GM12878 (cell line): ENCODE measurements around the gene COL19A1. TPM values are rescaled to one million over a fixed set of nuclear protein-coding genes. Genes with fewer than 3 reads are reported as not detected.

Source experiments
- ATAC-seq: fragments of 200-7000 bp; cut with Tn5 transposase; 3 replicates; pipeline ENCODE4 v1.9.1; 2020; ENCODE audit warnings: mild to moderate bottlenecking, moderate library complexity
- BruUV-seq: library from RNA; stranded (reverse); fragments of 400-500 nt; replicated peaks from 2 replicates; lab custom pipeline; 2021; lab: Mats Ljungman, UMichigan
- CTCF ChIA-PET: fragments of 300-600 bp; sonication (Branson Sonifier 250); formaldehyde crosslinking; extraction: SDS; loops from one replicate; lab custom pipeline; 2021; ENCODE audit warnings: inconsistent platforms; lab: Yijun Ruan, JAX
- POLR2A ChIA-PET: fragments of 350-600 bp; formaldehyde crosslinking; extraction: SDS; loops from one replicate; lab custom pipeline; 2021; ENCODE audit warnings: inconsistent platforms; lab: Charles Lee
- RAD21 ChIA-PET: fragments of 300-600 bp; sonication (Branson Sonifier 250); formaldehyde crosslinking; loops from one replicate; lab custom pipeline; 2023; ENCODE audit warnings: antibody characterized with exemption; ENCODE audit not compliant: unreplicated experiment; lab: Charles Lee
- SMC1A ChIA-PET: fragments of 300-600 bp; sonication (Branson Sonifier 250); formaldehyde crosslinking; loops from one replicate; lab custom pipeline; 2023; ENCODE audit not compliant: unreplicated experiment, uncharacterized antibody; lab: Charles Lee
- DNase-seq: peaks from one replicate; pipeline ENCODE4 v3.0.0-alpha.2; 2011; ENCODE audit warnings: low read depth, low spot score
- FAIRE-seq: peaks from 3 replicates; lab custom pipeline; 2011; peaks lifted over from hg19 to GRCh38; lab: Jason Lieb, UNC
- H2AFZ ChIP-seq: 2 replicates; pipeline ENCODE4 v1.6.0; 2011; ENCODE audit warnings: low read depth, low read length, control low read depth; ENCODE audit not compliant: control insufficient read depth
- H3K27ac ChIP-seq: 2 replicates; pipeline ENCODE4 v1.5.1; 2011; ENCODE audit warnings: control low read depth; ENCODE audit not compliant: control insufficient read depth, insufficient read depth
- H3K27me3 ChIP-seq, 2 experiments: replicated peaks in 1 of 2; 2 replicates each; pipeline versions ENCODE4 v1.6.0 to v1.6.1; 2011; ENCODE audit warnings: low read length in 1 of 2; ENCODE audit not compliant: control insufficient read depth in 2 of 2, insufficient read depth in 2 of 2
- H3K36me3 ChIP-seq, 2 experiments: 2 replicates each; pipeline ENCODE4 v1.5.1; 2011; ENCODE audit warnings: low read length in 1 of 2; ENCODE audit not compliant: control insufficient read depth in 2 of 2, insufficient read depth in 2 of 2
- H3K4me1 ChIP-seq: 2 replicates; pipeline ENCODE4 v1.6.1; 2011; ENCODE audit warnings: mild to moderate bottlenecking, low read length, moderate library complexity, mixed read lengths; ENCODE audit not compliant: control insufficient read depth, insufficient read depth
- H3K4me2 ChIP-seq: 2 replicates; pipeline ENCODE4 v1.6.0; 2011; ENCODE audit warnings: control low read depth; ENCODE audit not compliant: control insufficient read depth, insufficient read depth
- H3K4me3 ChIP-seq: fragments of 200-600 bp; sonication (generic); 2 replicates; pipeline ENCODE4 v1.5.1; 2016
- H3K79me2 ChIP-seq: 2 replicates; pipeline ENCODE4 v1.6.0; 2011; ENCODE audit warnings: low read length; ENCODE audit not compliant: control insufficient read depth, insufficient read depth
- H3K9ac ChIP-seq: 2 replicates; pipeline ENCODE4 v1.8.0; 2011; ENCODE audit warnings: low read length, control low read depth, mixed read lengths; ENCODE audit not compliant: control insufficient read depth, insufficient read depth
- H3K9me3 ChIP-seq: replicated peaks from 3 replicates; pipeline ENCODE4 v1.5.1; 2011; ENCODE audit warnings: mild to moderate bottlenecking, low read length; ENCODE audit not compliant: control insufficient read depth, insufficient read depth
- H4K20me1 ChIP-seq: 2 replicates; pipeline ENCODE4 v1.6.0; 2011; ENCODE audit not compliant: control insufficient read depth, insufficient read depth
- ZNF592 ChIP-seq: fragments of 450-650 bp; IDR thresholded peaks from 2 replicates; pipeline ENCODE4 v1.6.1; 2017; ENCODE audit warnings: mild to moderate bottlenecking, moderate library complexity
- WGBS: methylation state at CpG from one replicate; pipeline ENCODE4 v1.1.6; 2016; ENCODE audit warnings: low lambda C conversion rate; ENCODE audit not compliant: insufficient replicate concordance, insufficient coverage; ENCODE audit errors: missing lambda C conversion rate; 5-methylcytosine and 5-hydroxymethylcytosine counted together
- in situ Hi-C: fragments of 300-500 bp; cut with MboI; formaldehyde crosslinking; loops from 9 replicates; pipeline ENCODE4 v1.14.3; 2018; ENCODE audit warnings: mixed read lengths
- intact Hi-C: fragments of 100-400 bp; cut with micrococcal nuclease; formaldehyde crosslinking; loops from one replicate; pipeline ENCODE4 v1.14.2; 2022; ENCODE audit not compliant: unreplicated experiment
- polyA plus RNA-seq, 11 experiments: library from polyadenylated mRNA; depleted of rRNA in 4 of 11; unstranded in 6 of 11; stranded (reverse) in 5 of 11; fragments of >200 nt; fragmentation: Nextera tagmentation in 4 of 11; fragmentation: Illumina TruSeq in 1 of 11; extraction: Ambion mirVana in 4 of 11; extraction: Trizol in 1 of 11; gene quantifications; 1 replicate in 1 of 11; 2 replicates in 10 of 11; pipeline versions ENCODE4 v1.2.1 to v1.2.3, GENCODE V29; 2011 to 2016; ENCODE audit warnings: inconsistent platforms in 2 of 11, missing spikeins in 2 of 11, low read depth in 1 of 11
- total RNA-seq, 4 experiments: library from RNA; depleted of rRNA in 3 of 4; stranded (reverse); fragments of >200 nt in 3 of 4; fragmentation: Illumina TruSeq in 1 of 4; extraction: Trizol in 1 of 4; gene quantifications; 2 replicates each; pipeline versions ENCODE4 v1.2.1 to v1.2.3, GENCODE V29; 2013 to 2021
- TF ChIP-seq, protein P1 (sequence below): fragments of 450-650 bp; IDR thresholded peaks from 2 replicates; pipeline ENCODE4 v1.6.1; 2016; ENCODE audit warnings: mild to moderate bottlenecking

The COL19A1 gene
- total and polyA plus RNA-seq, 10 of the 15 experiments (the other 5 are each of a cell fraction or from before 2014, with no cell fraction given) = 1.1 to 13.5 (median 4.1) TPM

DNA sequence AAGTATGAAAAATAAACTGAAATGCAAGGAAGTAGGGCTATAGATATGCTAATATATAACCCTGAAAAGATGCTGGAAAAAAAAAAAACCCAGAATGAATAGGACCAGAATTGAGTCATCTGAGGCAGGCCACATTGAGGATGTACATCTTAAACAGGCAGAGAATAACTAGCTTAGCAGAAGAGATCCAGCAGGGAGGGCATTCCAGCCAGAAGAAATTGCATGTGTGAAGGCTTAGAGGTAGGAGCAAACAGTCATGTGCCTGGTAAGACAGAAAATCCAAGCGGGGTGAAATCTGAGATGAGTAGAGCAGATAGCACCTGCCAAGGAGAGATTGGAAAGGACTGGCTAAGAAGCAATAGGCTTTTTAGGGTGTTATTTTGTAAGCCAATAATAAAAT lies 2.6 kb downstream of the COL19A1 start:
- POLR2A ChIA-PET = interaction anchor here (1.6 to 4.0 kb wide), 2 partner anchors 10 to 13 kb away, joined by 7 to 43 read pairs; no protein-coding TSS in a partner anchor
- FAIRE-seq = no peak

More for the DNA sequence above, 2.6 kb downstream of the COL19A1 start:
- in situ Hi-C loops = no loop called here
- intact Hi-C loops = loop anchor here (5.0 kb wide), 2 partner anchors 77 to 137 kb away; no protein-coding TSS in a partner anchor
- DNase-seq = no peak
- Histone ChIP-seq H3K4me1 (peaks cover 7% of the 10 kb centered on the region; the same call in 1 of the 2 replicates), H3K36me3 (peaks cover 0 to 4% of the 10 kb centered on the region in 2 experiments; a peak in 1 of 4 replicates), H2AFZ (no peak overlapping the region), H4K20me1 (no peaks in the 10 kb centered on the region), H3K9me3 (no peaks in the 10 kb centered on the region; the same call in 2 of the 3 replicates), H3K4me3 (peak overlapping the region; percentile 79; the same call in 1 of the 2 replicates), H3K9ac (no peak overlapping the region; the same call in 1 of the 2 replicates), H3K27ac (no peak overlapping the region), H3K27me3 (no peaks in the 10 kb centered on the region), H3K4me2 (peak overlapping the region; percentile 64), H3K79me2 (peaks cover 68% of the 10 kb centered on the region)
- ATAC-seq = no peak
- TF ChIP-seq ZNF592 = no peak
- TF ChIP-seq, protein P1, sequence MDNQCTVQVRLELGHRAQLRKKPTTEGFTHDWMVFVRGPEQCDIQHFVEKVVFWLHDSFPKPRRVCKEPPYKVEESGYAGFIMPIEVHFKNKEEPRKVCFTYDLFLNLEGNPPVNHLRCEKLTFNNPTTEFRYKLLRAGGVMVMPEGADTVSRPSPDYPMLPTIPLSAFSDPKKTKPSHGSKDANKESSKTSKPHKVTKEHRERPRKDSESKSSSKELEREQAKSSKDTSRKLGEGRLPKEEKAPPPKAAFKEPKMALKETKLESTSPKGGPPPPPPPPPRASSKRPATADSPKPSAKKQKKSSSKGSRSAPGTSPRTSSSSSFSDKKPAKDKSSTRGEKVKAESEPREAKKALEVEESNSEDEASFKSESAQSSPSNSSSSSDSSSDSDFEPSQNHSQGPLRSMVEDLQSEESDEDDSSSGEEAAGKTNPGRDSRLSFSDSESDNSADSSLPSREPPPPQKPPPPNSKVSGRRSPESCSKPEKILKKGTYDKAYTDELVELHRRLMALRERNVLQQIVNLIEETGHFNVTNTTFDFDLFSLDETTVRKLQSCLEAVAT = peak; percentile 70
- CTCF ChIA-PET = interaction anchor here (0.6 to 6.1 kb wide), 15 partner anchors 10 to 239 kb away, joined by 3 to 91 read pairs (median 4); partner anchors contain the start of gene LMBRD1
- WGBS = 100% methylated on average over 1 of the region's 1 CpG
- RAD21 ChIA-PET = interaction anchor here (1.0 to 7.0 kb wide), 13 partner anchors 9 to 239 kb away, joined by 3 to 93 read pairs (median 7); no protein-coding TSS in a partner anchor
- SMC1A ChIA-PET = interaction anchor here (0.8 to 7.2 kb wide), 14 partner anchors 12 to 241 kb away, joined by 3 to 79 read pairs (median 8); no protein-coding TSS in a partner anchor
- no TSS peak for BruUV-seq
